ENCODE results near the gene PNKP.

Gene PNKP

DNA sequence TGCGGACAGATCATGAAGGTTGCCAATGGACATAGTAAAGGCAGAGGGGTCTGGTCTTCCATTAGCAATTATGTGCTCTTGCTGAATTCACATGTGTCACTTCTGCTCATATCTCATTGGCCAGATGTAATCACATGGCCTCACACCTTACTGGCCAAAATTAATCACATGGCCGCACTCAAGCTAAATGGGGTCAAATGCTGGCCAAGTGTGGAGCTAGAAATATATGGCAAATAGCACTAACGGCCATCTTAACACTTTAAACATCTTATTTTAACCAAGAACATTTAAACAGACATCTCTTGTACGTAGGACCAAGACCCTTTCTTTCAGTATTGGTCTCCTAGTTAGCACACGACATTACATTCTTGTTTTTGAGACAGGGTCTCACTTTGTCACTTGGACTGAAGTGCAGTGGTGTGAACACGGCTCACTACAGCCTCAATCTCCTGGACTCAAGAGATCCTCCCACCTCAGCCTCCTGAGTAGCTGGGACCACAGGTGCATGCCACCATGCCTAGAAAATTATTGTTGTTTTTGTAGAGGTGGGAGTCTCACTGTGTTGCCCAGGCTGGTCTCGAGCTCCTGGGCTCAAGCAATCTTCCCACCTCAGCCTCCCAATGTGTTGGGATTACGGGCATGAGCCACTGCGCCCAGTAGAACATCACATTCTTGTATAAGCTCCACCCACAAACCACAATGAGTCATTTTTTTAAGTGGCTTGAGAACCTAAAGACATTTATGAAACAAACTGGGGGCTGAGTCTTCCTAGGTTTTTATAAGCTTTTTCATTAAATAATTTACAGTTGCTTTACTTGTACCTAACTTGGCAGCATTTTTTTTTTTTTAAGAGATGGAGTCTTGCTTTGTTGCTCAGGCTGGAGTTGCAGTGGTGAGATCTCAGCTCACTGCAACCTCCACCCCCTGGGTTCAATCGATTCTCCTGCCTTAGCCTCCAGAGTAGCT is 19.4 kb downstream of the PNKP start:
- Histone ChIP-seq H3K9me3 (ENCODE audit: low read length) (peaks cover 4% of the 10 kb centered on the region), H3K4me3 (ENCODE audit: low read length) (no peak overlapping the region), H3K27me3 (ENCODE audit: insufficient read depth, low read length) (no peaks in the 10 kb centered on the region), H2AFZ (ENCODE audit: low read depth, low read length) (no peak overlapping the region), H3K36me3 (ENCODE audit: insufficient read depth, low read length) (peaks cover 12% of the 10 kb centered on the region), H3K4me1 (ENCODE audit: insufficient read depth, low read length) (peaks cover 16% of the 10 kb centered on the region)

DNA sequence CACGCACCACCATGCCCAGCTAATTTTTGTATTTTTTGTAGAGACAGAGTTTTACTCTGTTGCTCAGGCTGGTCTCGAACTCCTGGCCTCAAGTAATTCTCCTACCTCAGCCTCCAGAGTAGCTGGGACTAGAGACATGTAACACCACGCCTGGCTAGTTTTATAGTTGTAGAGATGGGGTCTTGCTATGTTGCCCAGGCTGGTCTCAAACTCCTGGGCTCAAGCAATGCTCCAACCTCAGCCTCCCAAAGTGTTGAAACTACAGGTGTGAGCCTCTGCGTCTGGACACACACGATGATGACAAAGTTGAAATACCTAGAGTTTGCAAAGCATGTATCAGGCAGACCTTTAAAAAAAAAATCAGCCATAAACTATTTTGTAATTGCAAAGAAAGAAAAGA is 21.0 kb downstream of the PNKP start:
- Histone ChIP-seq H3K36me3 (ENCODE audit: insufficient read depth, low read length) (peaks cover 4% of the 10 kb centered on the region), H3K27me3 (ENCODE audit: insufficient read depth, low read length) (no peaks in the 10 kb centered on the region), H3K9me3 (ENCODE audit: low read length) (peaks cover 4% of the 10 kb centered on the region), H3K4me3 (ENCODE audit: low read length) (no peak overlapping the region), H2AFZ (ENCODE audit: low read depth, low read length) (no peak overlapping the region), H3K4me1 (ENCODE audit: insufficient read depth, low read length) (peaks cover 4% of the 10 kb centered on the region)

DNA sequence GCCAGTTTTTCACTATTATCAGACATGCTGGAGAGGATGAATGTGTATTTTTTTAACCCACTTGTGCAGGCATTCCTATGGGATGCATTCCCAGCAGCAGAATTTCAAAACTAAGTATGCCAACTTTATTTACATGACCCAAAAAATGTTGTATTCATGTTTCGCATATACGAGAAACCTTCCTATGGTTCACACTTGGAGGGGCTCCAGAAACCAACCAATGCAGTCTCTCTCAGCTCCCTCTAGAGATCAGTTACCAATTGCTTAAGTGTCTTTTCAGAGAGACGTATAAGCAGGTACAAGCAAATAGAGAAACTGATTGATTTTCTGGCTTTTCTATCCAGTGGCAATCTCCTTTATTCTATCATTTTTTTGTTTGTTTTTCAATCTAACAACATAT is 22.0 kb downstream of the PNKP start:
- peaks cover 6% of the 10 kb centered on the region for H3K4me1 ChIP-seq (ENCODE audit: insufficient read depth, low read length)
- H3K4me3 ChIP-seq (ENCODE audit: low read length), result no peak overlapping the region
- no peak overlapping the region for H2AFZ ChIP-seq (ENCODE audit: low read depth, low read length)
- H3K9me3 ChIP-seq (ENCODE audit: low read length), result peaks cover 4% of the 10 kb centered on the region
- peaks cover 11% of the 10 kb centered on the region for H3K36me3 ChIP-seq (ENCODE audit: insufficient read depth, low read length)
- no peaks in the 10 kb centered on the region for H3K27me3 ChIP-seq (ENCODE audit: insufficient read depth, low read length)

DNA sequence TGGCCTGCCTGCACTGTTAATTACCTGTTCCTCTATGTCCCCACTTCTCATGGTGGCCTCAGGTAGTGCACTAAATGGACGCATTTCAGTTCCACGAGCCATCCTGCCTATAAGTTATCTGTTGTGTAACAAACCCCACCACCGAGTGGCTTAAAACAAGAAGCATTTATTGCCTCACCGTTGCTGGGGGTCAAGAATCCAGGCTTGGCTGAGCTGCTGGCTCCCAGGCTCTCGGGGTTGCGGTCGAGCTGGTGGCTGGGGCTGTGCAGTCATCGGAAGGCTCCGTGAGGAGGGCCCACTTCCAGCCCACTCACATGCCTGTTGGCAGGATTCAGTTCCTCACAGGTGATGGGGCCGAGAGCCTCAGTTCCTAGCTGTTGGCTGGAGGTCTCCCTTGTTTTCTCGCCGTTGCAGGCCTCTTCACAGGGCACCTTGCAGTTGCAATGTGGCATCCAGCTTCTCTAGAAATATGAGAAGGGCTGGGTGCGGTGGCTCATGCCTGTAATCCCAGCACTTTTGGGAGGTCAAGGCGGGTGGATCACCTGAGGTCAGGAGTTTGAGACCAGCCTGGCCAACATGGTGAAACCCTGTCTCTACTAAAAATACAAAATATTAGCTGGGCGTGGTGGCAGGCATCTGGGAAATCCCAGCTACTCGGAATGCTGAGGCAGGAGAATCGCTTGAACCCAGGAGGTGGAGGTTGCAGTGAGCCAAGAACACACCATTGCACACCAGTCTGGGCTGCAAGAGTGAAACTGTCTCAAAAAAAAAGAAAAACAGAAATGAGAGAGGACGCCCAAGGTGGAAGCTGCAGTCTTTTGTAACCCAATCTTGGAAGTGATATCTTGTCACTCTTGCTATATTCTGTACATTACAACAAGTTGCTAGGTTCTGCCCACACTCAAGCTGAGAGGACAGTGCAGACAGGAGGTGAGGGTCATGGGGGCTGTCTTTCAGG is 23.0 kb downstream of the PNKP start:
- peaks cover 4% of the 10 kb centered on the region for H3K9me3 ChIP-seq (ENCODE audit: low read length)
- H3K36me3 ChIP-seq (ENCODE audit: insufficient read depth, low read length), result peaks cover 19% of the 10 kb centered on the region
- H3K27me3 ChIP-seq (ENCODE audit: insufficient read depth, low read length), result no peaks in the 10 kb centered on the region
- H2AFZ ChIP-seq (ENCODE audit: low read depth, low read length), result no peak overlapping the region
- H3K4me1 ChIP-seq (ENCODE audit: insufficient read depth, low read length), result peaks cover 4% of the 10 kb centered on the region
- no peak overlapping the region for H3K4me3 ChIP-seq (ENCODE audit: low read length)

DNA sequence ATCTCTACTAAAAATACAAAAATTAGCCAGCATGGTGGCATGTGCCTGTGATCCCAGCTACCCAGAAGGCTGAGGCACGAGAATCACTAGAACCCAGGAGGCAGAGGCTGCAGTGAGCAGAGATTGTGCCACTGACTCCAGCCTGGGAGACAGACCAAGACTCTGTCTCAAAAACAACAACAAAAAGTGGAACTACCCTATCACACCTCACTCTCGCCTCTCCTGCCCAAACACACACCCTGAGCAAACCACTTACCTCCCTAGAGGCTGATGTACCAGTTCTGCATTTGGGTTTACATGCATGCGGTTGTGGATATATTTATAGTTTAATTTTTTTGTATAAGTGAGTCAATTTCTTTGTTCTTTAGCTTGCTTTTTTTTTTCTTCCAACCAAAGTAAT is 24.1 kb downstream of the PNKP start:
- no peaks in the 10 kb centered on the region for H3K9me3 ChIP-seq (ENCODE audit: low read length)
- H3K27me3 ChIP-seq (ENCODE audit: insufficient read depth, low read length), result no peaks in the 10 kb centered on the region
- H3K4me1 ChIP-seq (ENCODE audit: insufficient read depth, low read length), result peaks cover 4% of the 10 kb centered on the region
- no peak overlapping the region for H2AFZ ChIP-seq (ENCODE audit: low read depth, low read length)
- H3K36me3 ChIP-seq (ENCODE audit: insufficient read depth, low read length), result peaks cover 26% of the 10 kb centered on the region
- no peak overlapping the region for H3K4me3 ChIP-seq (ENCODE audit: low read length)

DNA sequence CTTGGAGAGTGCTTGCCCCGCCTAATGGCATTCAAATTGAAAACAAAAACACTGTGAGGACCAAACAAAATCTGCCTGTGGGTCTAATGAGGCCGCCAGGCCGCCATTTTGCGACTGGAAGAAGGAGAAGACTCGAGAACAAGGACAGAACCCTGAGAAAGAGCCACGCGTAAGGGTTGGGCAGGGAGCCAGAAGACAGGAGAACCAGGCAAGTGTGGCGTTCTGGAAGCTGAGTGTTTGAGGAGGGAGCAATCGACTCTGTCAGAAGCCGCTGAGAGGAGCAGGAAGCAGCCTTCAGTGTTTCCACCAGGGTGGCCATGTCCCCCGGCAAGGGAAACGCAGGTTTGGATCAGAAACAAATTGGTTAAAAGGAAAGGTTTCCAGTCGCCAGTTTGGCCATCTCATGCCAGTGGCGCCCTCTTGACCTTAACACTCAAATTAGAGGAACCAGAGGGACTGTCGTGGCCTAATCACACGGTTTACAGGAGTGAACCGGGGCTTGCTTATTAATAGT is 26.6 kb downstream of the PNKP start:
- Histone ChIP-seq H3K27me3 (ENCODE audit: insufficient read depth, low read length) (no peaks in the 10 kb centered on the region), H3K4me3 (ENCODE audit: low read length) (no peak overlapping the region), H3K4me1 (ENCODE audit: insufficient read depth, low read length) (peaks cover 4% of the 10 kb centered on the region), H2AFZ (ENCODE audit: low read depth, low read length) (no peak overlapping the region), H3K9me3 (ENCODE audit: low read length) (peaks cover 2% of the 10 kb centered on the region), H3K36me3 (ENCODE audit: insufficient read depth, low read length) (peaks cover 50% of the 10 kb centered on the region)

DNA sequence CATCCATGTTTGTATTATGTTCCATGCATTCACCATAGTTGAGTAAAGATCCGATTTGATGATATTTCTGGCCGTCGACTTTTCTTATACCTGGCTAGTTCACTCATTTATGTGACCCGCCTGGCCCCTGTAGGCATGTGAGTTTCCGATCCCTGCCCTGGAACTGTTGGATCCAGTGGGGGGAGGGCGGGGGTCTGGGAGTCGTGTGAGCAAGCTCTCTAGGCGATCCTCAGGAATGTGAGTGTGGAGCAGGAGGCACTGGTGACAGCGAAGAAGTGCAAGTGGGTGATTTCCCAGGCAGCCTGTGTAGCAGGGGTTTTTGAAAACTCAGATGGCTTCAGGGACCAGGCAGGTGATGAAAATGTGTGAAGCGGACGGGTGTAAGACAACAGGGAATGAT is 27.1 kb downstream of the PNKP start:
- peaks cover 4% of the 10 kb centered on the region for H3K4me1 ChIP-seq (ENCODE audit: insufficient read depth, low read length)
- peaks cover 55% of the 10 kb centered on the region for H3K36me3 ChIP-seq (ENCODE audit: insufficient read depth, low read length)
- no peak overlapping the region for H2AFZ ChIP-seq (ENCODE audit: low read depth, low read length)
- H3K27me3 ChIP-seq (ENCODE audit: insufficient read depth, low read length), result no peaks in the 10 kb centered on the region
- peaks cover 2% of the 10 kb centered on the region for H3K9me3 ChIP-seq (ENCODE audit: low read length)
- no peak overlapping the region for H3K4me3 ChIP-seq (ENCODE audit: low read length)

DNA sequence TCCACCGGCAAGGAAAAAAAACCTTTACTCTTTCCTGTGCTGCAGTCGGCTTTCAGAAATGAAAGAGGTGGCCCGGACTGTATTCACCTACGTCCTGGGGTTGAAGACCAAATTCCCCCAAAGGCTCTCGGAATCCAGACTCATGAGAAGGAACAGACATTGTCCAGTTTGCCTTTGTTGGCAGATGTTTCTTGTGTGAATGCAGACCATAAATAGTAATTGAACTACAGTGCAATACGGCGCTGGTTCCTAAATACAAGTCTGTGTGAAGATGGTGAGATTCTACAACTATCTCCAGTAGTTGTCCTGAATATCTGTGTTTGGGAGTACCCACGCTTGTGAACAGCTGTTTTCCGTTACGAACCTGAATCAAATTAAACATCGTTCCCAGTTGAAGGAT is 27.7 kb downstream of the PNKP start:
- H3K27me3 ChIP-seq (ENCODE audit: insufficient read depth, low read length), result no peaks in the 10 kb centered on the region
- no peak overlapping the region for H2AFZ ChIP-seq (ENCODE audit: low read depth, low read length)
- peaks cover 2% of the 10 kb centered on the region for H3K9me3 ChIP-seq (ENCODE audit: low read length)
- H3K4me1 ChIP-seq (ENCODE audit: insufficient read depth, low read length), result peaks cover 4% of the 10 kb centered on the region
- peaks cover 61% of the 10 kb centered on the region for H3K36me3 ChIP-seq (ENCODE audit: insufficient read depth, low read length)
- no peak overlapping the region for H3K4me3 ChIP-seq (ENCODE audit: low read length)

DNA sequence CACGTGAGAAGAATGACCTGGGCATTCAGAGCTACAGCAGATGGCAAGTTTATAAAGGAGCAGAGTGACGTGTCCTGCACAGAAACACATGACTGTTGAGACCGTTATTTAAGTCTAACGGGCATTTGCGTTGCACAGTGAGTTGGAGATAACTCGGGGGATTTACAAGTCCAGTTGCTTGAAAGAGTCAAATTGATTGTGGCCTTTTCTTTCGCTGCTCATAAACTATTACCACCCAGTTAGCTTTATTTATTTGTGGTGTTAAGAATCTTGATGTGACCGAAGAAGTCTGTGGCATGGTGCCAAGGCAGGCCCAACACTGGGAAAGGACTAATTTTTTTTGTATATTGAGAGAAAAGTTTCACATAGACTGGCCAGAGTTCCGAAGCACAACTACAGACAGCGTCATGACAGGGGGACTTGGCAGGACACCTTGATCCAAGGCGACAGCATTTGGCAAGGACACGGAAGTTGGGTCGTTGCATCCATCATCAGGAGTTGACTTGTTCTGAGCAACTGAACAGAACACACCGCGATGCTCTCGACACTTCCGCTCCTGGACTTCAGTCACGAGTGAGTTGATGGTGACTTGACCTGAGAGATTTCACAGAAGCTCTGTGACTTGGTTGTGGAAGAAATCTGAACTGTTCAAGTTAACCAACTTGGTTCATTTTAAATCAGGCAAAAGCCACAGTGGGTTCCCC is 28.3 kb downstream of the PNKP start:
- Histone ChIP-seq H2AFZ (ENCODE audit: low read depth, low read length) (no peak overlapping the region), H3K36me3 (ENCODE audit: insufficient read depth, low read length) (peaks cover 68% of the 10 kb centered on the region), H3K27me3 (ENCODE audit: insufficient read depth, low read length) (no peaks in the 10 kb centered on the region), H3K4me3 (ENCODE audit: low read length) (no peak overlapping the region), H3K4me1 (ENCODE audit: insufficient read depth, low read length) (peaks cover 4% of the 10 kb centered on the region), H3K9me3 (ENCODE audit: low read length) (peaks cover 2% of the 10 kb centered on the region)

DNA sequence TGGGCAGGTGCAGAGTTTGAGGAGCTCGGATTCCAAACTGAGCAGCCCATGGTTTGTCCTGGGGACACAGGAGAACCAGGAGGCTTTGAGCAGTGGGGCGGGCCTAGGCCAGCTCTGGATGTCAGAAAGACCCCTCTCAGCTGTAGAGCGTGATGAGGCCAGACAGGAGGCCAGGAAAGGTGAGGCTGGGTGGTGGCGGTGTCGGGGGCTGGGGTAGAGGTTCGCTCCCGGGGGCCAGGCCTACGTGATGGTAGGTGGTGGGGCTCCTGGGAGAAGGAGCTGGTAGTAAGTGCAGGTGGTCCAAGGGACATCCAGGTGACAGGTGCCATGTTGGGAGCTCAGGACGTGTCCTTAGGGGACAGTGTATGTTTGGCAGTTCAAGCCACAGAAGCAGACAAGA is 30.0 kb downstream of the PNKP start:
- Histone ChIP-seq H3K36me3 (ENCODE audit: insufficient read depth, low read length) (peaks cover 83% of the 10 kb centered on the region), H3K4me3 (ENCODE audit: low read length) (no peak overlapping the region)

DNA sequence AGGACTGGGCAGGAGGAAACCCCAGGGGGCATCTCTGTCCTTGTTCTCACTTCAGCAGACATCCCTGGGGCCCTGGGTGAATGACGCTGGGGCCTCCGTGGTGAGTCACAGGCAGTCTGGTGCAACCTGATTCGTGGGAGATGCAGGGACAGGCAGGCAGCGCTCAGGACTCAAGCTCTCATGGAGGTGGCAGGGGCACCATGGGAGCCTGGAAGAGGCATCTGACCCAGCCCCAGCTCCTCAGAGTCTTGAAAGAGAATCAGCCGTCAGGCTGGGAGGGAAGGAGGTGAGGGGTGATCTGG is 30.4 kb downstream of the PNKP start:
- H3K4me3 ChIP-seq (ENCODE audit: low read length), result no peak overlapping the region
- no peaks in the 10 kb centered on the region for H3K27me3 ChIP-seq (ENCODE audit: insufficient read depth, low read length)
- H2AFZ ChIP-seq (ENCODE audit: low read depth, low read length), result no peak overlapping the region
- H3K9me3 ChIP-seq (ENCODE audit: low read length), result peaks cover 2% of the 10 kb centered on the region
- H3K36me3 ChIP-seq (ENCODE audit: insufficient read depth, low read length), result peaks cover 88% of the 10 kb centered on the region
- peaks cover 4% of the 10 kb centered on the region for H3K4me1 ChIP-seq (ENCODE audit: insufficient read depth, low read length)

More for the DNA sequence above, 30.0 kb downstream of the PNKP start:
- Histone ChIP-seq H3K4me1 (ENCODE audit: insufficient read depth, low read length) (peaks cover 4% of the 10 kb centered on the region), H2AFZ (ENCODE audit: low read depth, low read length) (no peak overlapping the region), H3K27me3 (ENCODE audit: insufficient read depth, low read length) (no peaks in the 10 kb centered on the region), H3K9me3 (ENCODE audit: low read length) (peaks cover 2% of the 10 kb centered on the region)

DNA sequence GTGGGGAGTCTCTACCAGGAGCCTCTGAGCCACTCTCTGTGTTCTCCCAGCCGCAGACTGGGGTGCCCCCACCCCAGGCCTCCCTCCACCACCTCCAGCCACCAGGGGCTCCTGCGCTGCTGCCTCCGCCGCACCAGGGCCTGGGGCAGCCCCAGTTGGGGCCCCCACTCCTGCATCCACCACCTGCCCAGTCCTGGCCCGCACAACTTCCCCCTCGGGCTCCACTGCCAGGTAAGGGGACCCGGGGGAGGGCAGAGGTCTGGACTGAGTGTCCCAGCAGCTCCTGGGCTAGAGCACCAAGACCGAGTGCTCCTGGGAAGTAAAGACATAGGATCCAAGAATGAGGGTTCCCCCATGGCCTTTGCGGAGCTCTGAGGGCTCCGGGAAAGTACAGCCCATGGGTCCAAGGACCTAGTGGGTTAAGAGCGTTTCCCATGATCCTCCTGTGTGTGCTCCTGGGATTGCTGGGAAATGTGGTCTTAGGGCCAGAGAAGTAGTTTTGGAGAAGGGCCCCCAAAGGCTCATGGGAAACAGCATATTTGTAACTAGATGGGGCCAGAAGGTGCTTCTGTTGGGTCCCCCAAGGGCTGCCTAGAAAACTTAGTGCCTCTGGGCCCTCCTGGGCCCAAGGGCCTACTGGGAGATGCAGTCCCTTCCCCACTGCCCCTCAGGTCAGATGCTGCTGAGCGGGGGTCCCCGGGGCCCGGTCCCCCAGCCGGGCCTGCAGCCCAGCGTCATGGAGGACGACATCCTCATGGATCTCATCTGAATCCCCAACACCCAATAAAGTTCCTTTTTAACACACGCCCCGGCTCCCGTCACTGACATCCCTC is 31.0 kb downstream of the PNKP start:
- Histone ChIP-seq H3K9me3 (ENCODE audit: low read length) (peaks cover 2% of the 10 kb centered on the region), H3K4me3 (ENCODE audit: low read length) (no peak overlapping the region), H3K27me3 (ENCODE audit: insufficient read depth, low read length) (no peaks in the 10 kb centered on the region), H2AFZ (ENCODE audit: low read depth, low read length) (no peak overlapping the region), H3K36me3 (ENCODE audit: insufficient read depth, low read length) (peaks cover 93% of the 10 kb centered on the region), H3K4me1 (ENCODE audit: insufficient read depth, low read length) (peaks cover 4% of the 10 kb centered on the region)
